Loucy (cell line): Measurements from ENCODE around the gene SLC2A4.
"Not testable (repeated sequence)": the region's sequence is repeated elsewhere in the genome, so short reads cannot be mapped to it uniquely, and the experiment has no call there.

Source experiments
- CTCF ChIP-seq: fragments of 200-600 bp; sonication (generic); conservative IDR thresholded peaks from 2 replicates; pipeline ENCODE4 v1.5.1; 2014; ENCODE audit warnings: mild to moderate bottlenecking, antibody characterized with exemption, low read length
- EZH2phosphoT487 ChIP-seq: fragments of 200-600 bp; IDR thresholded peaks from 2 replicates; pipeline ENCODE4 v1.6.1; 2018; ENCODE audit warnings: antibody characterized with exemption, mild to moderate bottlenecking, moderate library complexity, borderline replicate concordance

- not testable (repeated sequence) for TF ChIP-seq CTCF, EZH2phosphoT487
Observed at GRCh38 chr17:7243838-7244237, 37.7 kb upstream of the SLC2A4 start.
